SK-N-SH (cell line): ENCODE results near the gene ARAP1. TPM values are rescaled to one million over a fixed set of nuclear protein-coding genes. Genes with fewer than 3 reads are reported as not detected.

Source experiments
- CTCF ChIA-PET: fragments of 300-600, 350-600 bp; formaldehyde crosslinking; extraction: SDS; loops from one replicate; lab custom pipeline; 2021; lab: Yijun Ruan, JAX
- POLR2A ChIA-PET: fragments of 350-600 bp; sonication (Branson Sonifier 250); formaldehyde crosslinking; extraction: SDS; loops from one replicate; lab custom pipeline; 2020; ENCODE audit warnings: antibody characterized with exemption, inconsistent platforms; lab: Yijun Ruan, JAX
- DNase-seq: peaks from one replicate; pipeline ENCODE4 v3.0.0; 2012
- H2AFZ ChIP-seq: fragments of 200-600 bp; sonication (generic); 2 replicates; pipeline ENCODE4 v1.8.1; 2016; ENCODE audit warnings: antibody characterized with exemption, mild to moderate bottlenecking, low read depth
- H3F3A ChIP-seq: fragments of 200-600 bp; sonication (generic); replicated peaks from 2 replicates; pipeline ENCODE3; 2016; ENCODE audit warnings: antibody characterized with exemption, mild to moderate bottlenecking; ENCODE audit not compliant: insufficient read depth
- H3K27ac ChIP-seq, 2 experiments: fragments of 200-500 bp in 1 of 2; fragments of 200-600 bp in 1 of 2; sonication (Bioruptor generic) in 1 of 2; sonication (generic), shearing (Covaris generic) in 1 of 2; 2 replicates each; pipeline versions ENCODE4 v1.5.1 to v1.6.1; 2014 to 2016; ENCODE audit warnings: low read depth in 2 of 2, inconsistent platforms in 1 of 2, low read length in 1 of 2, mild to moderate bottlenecking in 1 of 2, mixed read lengths in 1 of 2
- H3K27me3 ChIP-seq: fragments of 200-600 bp; sonication (generic), shearing (Covaris generic); 2 replicates; pipeline ENCODE4 v1.6.1; 2016; ENCODE audit warnings: mixed run types; ENCODE audit not compliant: insufficient read depth
- H3K36me3 ChIP-seq, 2 experiments: fragments of 200-500 bp in 1 of 2; fragments of 200-600 bp in 1 of 2; sonication (Bioruptor generic) in 1 of 2; sonication (generic) in 1 of 2; replicated peaks in 1 of 2; 2 replicates each; pipeline versions ENCODE3 to v1.5.1; 2014 to 2016; ENCODE audit warnings: low read length in 1 of 2, mild to moderate bottlenecking in 1 of 2; ENCODE audit not compliant: insufficient read depth in 2 of 2, control insufficient read depth in 1 of 2
- H3K4me1 ChIP-seq, 2 experiments: fragments of 200-500 bp in 1 of 2; fragments of 200-600 bp in 1 of 2; sonication (Bioruptor generic) in 1 of 2; sonication (generic), shearing (Covaris generic) in 1 of 2; 2 replicates each; pipeline versions ENCODE4 v1.5.1 to v1.6.1; 2014 to 2016; ENCODE audit warnings: low read depth in 1 of 2, low read length in 1 of 2, mixed run types in 1 of 2; ENCODE audit not compliant: insufficient read depth in 2 of 2, control insufficient read depth in 1 of 2
- H3K4me2 ChIP-seq: fragments of 200-600 bp; sonication (generic), shearing (Covaris generic); 2 replicates; pipeline ENCODE4 v1.6.1; 2017; ENCODE audit warnings: mixed run types
- H3K4me3 ChIP-seq, 2 experiments: fragments of 200-500 bp in 1 of 2; fragments of 200-600 bp in 1 of 2; sonication (Bioruptor generic) in 1 of 2; sonication (generic), shearing (Covaris generic) in 1 of 2; 2 replicates each; pipeline versions ENCODE4 v1.5.1 to v1.8.1; 2014 to 2016; ENCODE audit warnings: low read depth in 2 of 2, inconsistent platforms in 1 of 2, low read length in 1 of 2, mild to moderate bottlenecking in 1 of 2, mixed read lengths in 1 of 2, moderate library complexity in 1 of 2
- H3K79me2 ChIP-seq: fragments of 200-600 bp; sonication (generic); 2 replicates; pipeline ENCODE4 v1.8.1; 2017; ENCODE audit warnings: mild to moderate bottlenecking; ENCODE audit not compliant: insufficient read depth
- H3K9ac ChIP-seq: fragments of 200-600 bp; sonication (generic); 2 replicates; pipeline ENCODE4 v1.6.1; 2017; ENCODE audit warnings: mixed run types
- H3K9me2 ChIP-seq: fragments of 200-600 bp; sonication (generic); 2 replicates; pipeline ENCODE4 v1.6.1; 2017; ENCODE audit warnings: mixed run types
- H3K9me3 ChIP-seq: fragments of 200-600 bp; sonication (generic); 2 replicates; pipeline ENCODE4 v1.6.1; 2017; ENCODE audit warnings: mixed run types, mild to moderate bottlenecking, moderate library complexity
- H4K20me1 ChIP-seq: fragments of 200-600 bp; sonication (generic); 2 replicates; pipeline ENCODE4 v1.6.1; 2017; ENCODE audit warnings: mild to moderate bottlenecking, mixed run types; ENCODE audit not compliant: insufficient read depth
- ELF1 ChIP-seq: IDR thresholded peaks from 2 replicates; pipeline ENCODE4 v1.4.0; 2012
- EP300 ChIP-seq, 2 experiments: IDR thresholded peaks; 2 replicates each; pipeline versions ENCODE4 v1.4.0 to v1.6.1; 2012; ENCODE audit warnings: borderline replicate concordance in 1 of 2, low read depth in 1 of 2, low read length in 1 of 2
- EZH2phosphoT487 ChIP-seq: fragments of 200-600 bp; sonication (generic); IDR thresholded peaks from 2 replicates; pipeline ENCODE4 v1.6.1; 2017; ENCODE audit warnings: low read depth, mixed run types, mild to moderate bottlenecking, antibody characterized with exemption, moderate library complexity, borderline replicate concordance
- FOXM1 ChIP-seq: IDR thresholded peaks from 2 replicates; pipeline ENCODE4 v1.4.0; 2012; ENCODE audit warnings: low read depth, mild to moderate bottlenecking
- GATA2 ChIP-seq: sonication (generic); formaldehyde crosslinking; IDR thresholded peaks from 2 replicates; pipeline ENCODE4 v1.5.0; 2020; ENCODE audit warnings: mild to moderate bottlenecking, missing genetic modification reagents
- MEF2A ChIP-seq: IDR thresholded peaks from 2 replicates; pipeline ENCODE4 v1.4.0; 2012; ENCODE audit warnings: low read depth, borderline replicate concordance
- MXI1 ChIP-seq: IDR thresholded peaks from 2 replicates; pipeline ENCODE4 v1.6.1; 2012; ENCODE audit warnings: mild to moderate bottlenecking, low read depth, low read length, improper control_type of control experiment
- NFIC ChIP-seq: IDR thresholded peaks from 2 replicates; pipeline ENCODE4 v1.4.0; 2012; ENCODE audit warnings: borderline replicate concordance
- POLR2AphosphoS5 ChIP-seq: IDR thresholded peaks from 2 replicates; pipeline ENCODE4 v1.6.1; 2012; ENCODE audit warnings: low read depth, low read length
- RAD21 ChIP-seq: IDR thresholded peaks from 2 replicates; pipeline ENCODE4 v1.6.1; 2012; ENCODE audit warnings: mild to moderate bottlenecking, low read length
- RFX5 ChIP-seq: IDR thresholded peaks from 2 replicates; pipeline ENCODE4 v1.6.1; 2012; ENCODE audit warnings: mild to moderate bottlenecking, improper control_type of control experiment, low read length
- USF1 ChIP-seq: IDR thresholded peaks from 2 replicates; pipeline ENCODE4 v1.4.0; 2012; ENCODE audit warnings: low read depth, borderline replicate concordance
- USF2 ChIP-seq: fragments of 150-350 bp; IDR thresholded peaks from 2 replicates; pipeline ENCODE4 v1.6.1; 2017; ENCODE audit warnings: antibody characterized with exemption, low read length, low read depth, borderline replicate concordance
- ZBTB33 ChIP-seq: IDR thresholded peaks from 2 replicates; pipeline ENCODE4 v1.4.0; 2012; ENCODE audit warnings: low read depth, borderline replicate concordance
- WGBS: methylation state at CpG from one replicate; pipeline ENCODE4 v1.1.6; 2017; ENCODE audit warnings: low lambda C conversion rate; 5-methylcytosine and 5-hydroxymethylcytosine counted together
- polyA plus RNA-seq, 3 experiments: library from polyadenylated mRNA; depleted of rRNA; stranded (reverse); fragments of >200 nt; gene quantifications; 2 replicates each; pipeline ENCODE4 v1.2.3, GENCODE V29; 2012

ARAP1 gene
- polyA plus RNA-seq, 1 of the 3 experiments (the other 2 are of a cell fraction): 56.6 TPM

GRCh38 chr11:72722050-72722748 lies 30.0 kb downstream of the ARAP1 start (continued):
- TF ChIP-seq ZBTB33 (no peak), RFX5 (peak; percentile 99), EP300 (IDR thresholded peaks at IDR 0.05; ENCODE audit: borderline replicate concordance in 1 of 2, low read depth in 1 of 2, low read length in 1 of 2) (no peak), RAD21 (no peak), FOXM1 (no peak), MEF2A (no peak), USF2 (no peak), ELF1 (peak; percentile 83), MXI1 (peak; percentile 50; the same call in 1 of the 2 replicates), GATA2 (no peak)
- TF ChIP-seq, all 33 proteins: peak for 12

- no peak for DNase-seq
- Histone ChIP-seq H3K4me2 (peak overlapping the region; percentile 96), H3F3A (no peaks in the 10 kb centered on the region), H4K20me1 (peaks cover 24% of the 10 kb centered on the region), H3K4me3 (peak overlapping the region; percentile 50 to 65), H3K9ac (peak overlapping the region; percentile 65), H3K79me2 (peaks cover 61% of the 10 kb centered on the region), H3K36me3 (peaks cover 0 to 4% of the 10 kb centered on the region in 2 experiments), H3K4me1 (peaks cover 13 to 58% of the 10 kb centered on the region in 2 experiments), H3K27ac (peak overlapping the region; percentile 65 to 96), H3K27me3 (no peaks in the 10 kb centered on the region), H2AFZ (peak overlapping the region; percentile 61; the same call in 1 of the 2 replicates), H3K9me3 (no peaks in the 10 kb centered on the region), H3K9me2 (no peaks in the 10 kb centered on the region)
- ChIA-PET POLR2A (interaction anchor here (0.9 kb wide), 1 partner anchor 64 kb away, joined by 5 read pairs; no protein-coding TSS in a partner anchor), CTCF (interaction anchor here (1.2 to 18.2 kb wide), 8 partner anchors 13 to 456 kb away, joined by 3 to 198 read pairs (median 5); partner anchors contain the start of gene STARD10)
- TF ChIP-seq POLR2AphosphoS5: no peak
- no peak for TF ChIP-seq EZH2phosphoT487
- TF ChIP-seq USF1: no peak
- TF ChIP-seq NFIC: no peak
- TF ChIP-seq FOXM1: no peak
- no peak for TF ChIP-seq EP300 (IDR thresholded peaks at IDR 0.05; ENCODE audit: borderline replicate concordance in 1 of 2, low read depth in 1 of 2, low read length in 1 of 2)
- 61% methylated on average over 3 of the region's 13 CpGs for WGBS
These were observed 30.5 kb downstream of the ARAP1 start for GRCh38 chr11:72721689-72722049.
